H9 (cell line): ENCODE results near the gene TREML2. TPM values are rescaled to one million over a fixed set of nuclear protein-coding genes. Genes with fewer than 3 reads are reported as not detected.

ENCODE experiments used
- DNase-seq: peaks from one replicate; pipeline ENCODE4 v3.0.0-alpha.2; 2017
- H2AFZ ChIP-seq: one replicate; pipeline ENCODE4 v1.6.1; 2013; ENCODE audit warnings: mild to moderate bottlenecking, low read length, control low read depth, moderate library complexity
- H2AK5ac ChIP-seq: 2 replicates; pipeline ENCODE4 v1.6.1; 2013; ENCODE audit warnings: low read length, control low read depth, mixed read lengths; ENCODE audit not compliant: insufficient read length
- H2BK120ac ChIP-seq: one replicate; pipeline ENCODE4 v1.6.1; 2013; ENCODE audit warnings: low read depth, mild to moderate bottlenecking, low read length, control low read depth, inconsistent platforms; ENCODE audit not compliant: poor library complexity, severe bottlenecking
- H2BK12ac ChIP-seq: 2 replicates; pipeline ENCODE4 v1.6.1; 2013; ENCODE audit warnings: low read length, control low read depth, mixed read lengths, low read depth; ENCODE audit not compliant: insufficient read length
- H2BK15ac ChIP-seq: 2 replicates; pipeline ENCODE4 v1.6.1; 2013; ENCODE audit warnings: low read depth, low read length, control low read depth
- H2BK20ac ChIP-seq: one replicate; pipeline ENCODE4 v1.6.1; 2013; ENCODE audit warnings: low read depth, mild to moderate bottlenecking, low read length, control low read depth, inconsistent platforms; ENCODE audit not compliant: poor library complexity, severe bottlenecking
- H2BK5ac ChIP-seq: 2 replicates; pipeline ENCODE4 v1.6.1; 2013; ENCODE audit warnings: low read length, control low read depth, mixed read lengths; ENCODE audit not compliant: insufficient read length
- H3K14ac ChIP-seq: 2 replicates; pipeline ENCODE4 v1.6.1; 2013; ENCODE audit warnings: low read length, control low read depth; ENCODE audit not compliant: insufficient read depth
- H3K18ac ChIP-seq: 2 replicates; pipeline ENCODE4 v1.6.1; 2013; ENCODE audit warnings: low read depth, mild to moderate bottlenecking, mixed read lengths, low read length, control low read depth; ENCODE audit not compliant: insufficient read length
- H3K23ac ChIP-seq: 2 replicates; pipeline ENCODE4 v1.6.1; 2013; ENCODE audit warnings: low read length, control low read depth, mixed read lengths, low read depth; ENCODE audit not compliant: insufficient read length
- H3K23me2 ChIP-seq: 2 replicates; pipeline ENCODE4 v1.6.1; 2013; ENCODE audit warnings: low read depth, mild to moderate bottlenecking, mixed read lengths, low read length, control low read depth; ENCODE audit not compliant: insufficient read length, poor library complexity, severe bottlenecking
- H3K27ac ChIP-seq: 2 replicates; pipeline ENCODE4 v1.5.1; 2013; ENCODE audit warnings: low read length, control low read depth, mixed read lengths, low read depth; ENCODE audit not compliant: insufficient read length
- H3K27me3 ChIP-seq: 2 replicates; pipeline ENCODE4 v1.6.1; 2013; ENCODE audit warnings: low read length, control low read depth, inconsistent platforms; ENCODE audit not compliant: insufficient read depth
- H3K4ac ChIP-seq: 2 replicates; pipeline ENCODE4 v1.6.1; 2013; ENCODE audit warnings: low read depth, mild to moderate bottlenecking, control low read depth, inconsistent platforms, low read length, moderate library complexity
- H3K4me1 ChIP-seq: 2 replicates; pipeline ENCODE4 v1.6.1; 2013; ENCODE audit warnings: low read length, control low read depth, inconsistent platforms; ENCODE audit not compliant: insufficient read depth
- H3K4me2 ChIP-seq: 2 replicates; pipeline ENCODE4 v1.6.1; 2013; ENCODE audit warnings: low read length, control low read depth, mixed read lengths; ENCODE audit not compliant: insufficient read length, insufficient read depth
- H3K56ac ChIP-seq: 2 replicates; pipeline ENCODE4 v1.6.1; 2013; ENCODE audit warnings: low read depth, mild to moderate bottlenecking, mixed read lengths, low read length, control low read depth; ENCODE audit not compliant: insufficient read length
- H3K79me1 ChIP-seq: 2 replicates; pipeline ENCODE4 v1.6.1; 2013; ENCODE audit warnings: low read depth, mild to moderate bottlenecking, moderate library complexity, low read length, control low read depth, inconsistent platforms; ENCODE audit not compliant: insufficient read depth, poor library complexity, severe bottlenecking
- H3K79me2 ChIP-seq: 2 replicates; pipeline ENCODE4 v1.6.1; 2013; ENCODE audit warnings: low read length, control low read depth, inconsistent platforms; ENCODE audit not compliant: insufficient read depth
- H3K9ac ChIP-seq: 2 replicates; pipeline ENCODE4 v1.6.1; 2013; ENCODE audit warnings: low read length, control low read depth, mixed read lengths; ENCODE audit not compliant: insufficient read length; ENCODE audit errors: extremely low read depth
- H3K9me3 ChIP-seq: one replicate; pipeline ENCODE4 v1.6.1; 2013; ENCODE audit warnings: low read depth, low read length, inconsistent platforms; ENCODE audit not compliant: control insufficient read depth
- H3T11ph ChIP-seq: one replicate; pipeline ENCODE4 v1.6.1; 2013; ENCODE audit warnings: mild to moderate bottlenecking, low read length, control low read depth, inconsistent platforms
- H4K20me1 ChIP-seq: one replicate; pipeline ENCODE4 v1.6.1; 2013; ENCODE audit not compliant: control insufficient read depth, insufficient read length, insufficient read depth
- H4K5ac ChIP-seq: 2 replicates; pipeline ENCODE4 v1.6.1; 2013; ENCODE audit warnings: low read depth, mild to moderate bottlenecking, mixed read lengths, low read length, control low read depth; ENCODE audit not compliant: insufficient read length
- H4K8ac ChIP-seq: replicated peaks from 2 replicates; pipeline ENCODE4 v1.6.1; 2013; ENCODE audit warnings: low read length, control low read depth, mixed read lengths, low read depth; ENCODE audit not compliant: insufficient read length
- H4K91ac ChIP-seq: 2 replicates; pipeline ENCODE4 v1.6.1; 2013; ENCODE audit warnings: low read depth, mild to moderate bottlenecking, moderate library complexity, mixed read lengths, low read length, control low read depth; ENCODE audit not compliant: insufficient read length
- H3K27ac Mint-ChIP-seq, 3 experiments: 2 replicates in 2 of 3; 3 replicates in 1 of 3; pipeline ENCODE4 v1.8.0; 2020 to 2021; ENCODE audit warnings: mixed read lengths in 3 of 3, mild to moderate bottlenecking in 1 of 3, moderate library complexity in 1 of 3
- H3K27me3 Mint-ChIP-seq: 2 replicates; pipeline ENCODE4 v1.8.0; 2021; ENCODE audit warnings: low read depth, mild to moderate bottlenecking, moderate library complexity, mixed read lengths
- H3K36me3 Mint-ChIP-seq, 3 experiments: 2 replicates in 2 of 3; 3 replicates in 1 of 3; pipeline ENCODE4 v1.8.0; 2020 to 2021; ENCODE audit warnings: low read depth in 3 of 3, mixed read lengths in 3 of 3; ENCODE audit not compliant: insufficient read depth in 1 of 3
- H3K4me1 Mint-ChIP-seq, 2 experiments: 2 replicates each; pipeline ENCODE4 v1.8.0; 2020; ENCODE audit warnings: mixed read lengths in 2 of 2
- H3K4me3 Mint-ChIP-seq, 2 experiments: 2 replicates in 1 of 2; 3 replicates in 1 of 2; pipeline ENCODE4 v1.8.0; 2020 to 2021; ENCODE audit warnings: mild to moderate bottlenecking in 2 of 2, mixed read lengths in 2 of 2, moderate library complexity in 1 of 2
- H3K9me3 Mint-ChIP-seq, 2 experiments: 2 replicates in 1 of 2; 3 replicates in 1 of 2; pipeline ENCODE4 v1.8.0; 2020; ENCODE audit warnings: mild to moderate bottlenecking in 2 of 2, mixed read lengths in 2 of 2, moderate library complexity in 1 of 2
- CTCF ChIP-seq: fragments of 200-600 bp; sonication (generic); conservative IDR thresholded peaks from 3 replicates; pipeline ENCODE4 v1.8.0; 2021; ENCODE audit warnings: antibody characterized with exemption, mild to moderate bottlenecking
- WGBS: extraction: QIAGEN DNeasy Blood & Tissue Kit; methylation state at CpG from one replicate; pipeline ENCODE4 v1.1.7; 2013; ENCODE audit warnings: missing lambda C conversion rate, low lambda C conversion rate, mixed read lengths; ENCODE audit not compliant: insufficient read length; ENCODE audit errors: extremely low coverage; 5-methylcytosine and 5-hydroxymethylcytosine counted together
- total RNA-seq: library from RNA; stranded (reverse); gene quantifications from 2 replicates; pipeline ENCODE4 v1.2.1, GENCODE V29; 2021

The TREML2 gene
- total RNA-seq, 1 experiment from 2014 or later: 0.07 TPM

- no peak within 1 kb of the TSS for H3K23ac ChIP-seq
- H2AFZ ChIP-seq: no peak within 1 kb of the TSS
- no peak within 1 kb of the TSS for H3K4ac ChIP-seq
- no peak within 1 kb of the TSS for H3K14ac ChIP-seq
- H4K20me1 ChIP-seq: no peaks in the 10 kb centered on the region
- Mint-ChIP-seq H3K4me1 (peaks cover 6% of the 10 kb centered on the region in 2 experiments; a peak in 3 of 4 replicates), H3K27ac (peak within 1 kb of the TSS in 1 of 3 experiments; percentile 53; a peak in 1 of 7 replicates), H3K9me3 (no peaks in the 10 kb centered on the region), H3K36me3 (no peaks in the 10 kb centered on the region; a peak in 1 of 7 replicates), H3K4me3 (no peak within 1 kb of the TSS; a peak in 1 of 5 replicates), H3K27me3 (peaks cover 14% of the 10 kb centered on the region; the same call in 1 of the 2 replicates)
- H4K5ac ChIP-seq: no peak within 1 kb of the TSS
- TF ChIP-seq CTCF: no peak
- no peak within 1 kb of the TSS for H3K56ac ChIP-seq
- H2BK5ac ChIP-seq: no peak within 1 kb of the TSS
- no peak within 1 kb of the TSS for H3K27ac ChIP-seq
- no peak within 1 kb of the TSS for H4K91ac ChIP-seq
- H3K9me3 ChIP-seq: no peaks in the 10 kb centered on the region
- H3K9ac ChIP-seq: no peak within 1 kb of the TSS
- H3K4me1 ChIP-seq: no peaks in the 10 kb centered on the region
- H4K8ac ChIP-seq: no peak within 1 kb of the TSS
- no peak within 1 kb of the TSS for H3K18ac ChIP-seq
- WGBS: no CpG with 5 or more reads among the region's 5 CpGs
- H3K27me3 ChIP-seq: no peaks in the 10 kb centered on the region
- H2BK15ac ChIP-seq: no peak within 1 kb of the TSS
- no peak within 1 kb of the TSS for H2AK5ac ChIP-seq
- H3K79me1 ChIP-seq: no peaks in the 10 kb centered on the region
- H3T11ph ChIP-seq: no peak within 1 kb of the TSS
- no peak within 1 kb of the TSS for H3K4me2 ChIP-seq
- H3K23me2 ChIP-seq: no peaks in the 10 kb centered on the region
- no peak within 1 kb of the TSS for H2BK12ac ChIP-seq
- no peak for DNase-seq
- H3K79me2 ChIP-seq: no peaks in the 10 kb centered on the region
- no peak within 1 kb of the TSS for H2BK20ac ChIP-seq
- no peak within 1 kb of the TSS for H2BK120ac ChIP-seq
Measured at GRCh38 chr6:41228096-41228495, 27.1 kb upstream of the TREML2 start, which contains the start of gene TREML4. Gene TREML4, plus strand, starts transcription at chr6:41228349. Its CDS starts 79 bp downstream, at chr6:41228428.
